Right lobe of liver (tissue), 4 donors: ENCODE results near the gene PIK3CB.

Experiments used
- POLR2A ChIP-seq: fragments of 450-650 bp; IDR thresholded peaks from one replicate; pipeline ENCODE4 v1.6.1; 2017; ENCODE audit warnings: antibody characterized with exemption, mild to moderate bottlenecking
- TF ChIP-seq, protein P1 (sequence below), 4 donors: fragments of 200-600 bp in 3 of 4; fragments of 450-650 bp in 1 of 4; IDR thresholded peaks; one replicate each; pipeline versions ENCODE4 v1.5.1 to v1.8.0; 2016 to 2022; ENCODE audit warnings: antibody characterized with exemption in 4 of 4, mild to moderate bottlenecking in 2 of 4
- donor health status: DM: no; HTN: no; CAD: no.
- donor health status: DM: no; HTN: no; CAD: no.
- donor health status: DM: no; HTN: yes; CAD: no.

DNA sequence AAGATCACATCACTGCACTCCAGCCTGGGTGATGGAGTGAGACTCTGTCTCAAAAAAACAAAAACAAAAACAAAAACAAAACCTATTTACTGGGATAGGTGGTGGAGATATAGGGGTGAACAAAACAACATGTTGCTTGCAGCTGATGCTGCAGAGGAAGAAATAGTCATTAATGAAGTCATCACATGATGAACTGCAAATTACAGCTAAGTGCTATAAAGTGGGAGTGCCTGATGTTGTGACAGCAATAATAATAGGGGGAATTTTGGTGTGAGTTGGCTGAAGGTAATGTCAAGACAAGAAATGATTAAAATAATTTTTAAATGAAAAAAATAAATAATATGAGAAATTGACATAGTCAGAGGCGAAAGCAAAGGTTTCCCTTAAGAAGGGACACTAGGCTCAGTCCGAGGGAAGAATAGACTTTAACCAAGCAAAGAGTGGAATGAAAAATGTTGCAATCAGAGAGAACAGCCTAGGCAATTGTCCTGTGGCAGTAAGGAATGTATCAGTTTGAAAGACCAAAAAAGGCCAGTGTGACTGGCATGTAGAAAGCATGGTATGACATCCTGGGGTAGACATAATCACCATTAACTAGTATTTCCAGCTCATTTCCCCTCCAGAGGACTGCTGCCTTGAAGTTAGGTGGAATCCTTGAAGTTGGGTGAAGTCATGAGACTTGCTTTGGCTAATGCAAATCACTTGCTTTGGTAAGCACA, 14.7 kb upstream of the PIK3CB start:
- TF ChIP-seq, protein P1, sequence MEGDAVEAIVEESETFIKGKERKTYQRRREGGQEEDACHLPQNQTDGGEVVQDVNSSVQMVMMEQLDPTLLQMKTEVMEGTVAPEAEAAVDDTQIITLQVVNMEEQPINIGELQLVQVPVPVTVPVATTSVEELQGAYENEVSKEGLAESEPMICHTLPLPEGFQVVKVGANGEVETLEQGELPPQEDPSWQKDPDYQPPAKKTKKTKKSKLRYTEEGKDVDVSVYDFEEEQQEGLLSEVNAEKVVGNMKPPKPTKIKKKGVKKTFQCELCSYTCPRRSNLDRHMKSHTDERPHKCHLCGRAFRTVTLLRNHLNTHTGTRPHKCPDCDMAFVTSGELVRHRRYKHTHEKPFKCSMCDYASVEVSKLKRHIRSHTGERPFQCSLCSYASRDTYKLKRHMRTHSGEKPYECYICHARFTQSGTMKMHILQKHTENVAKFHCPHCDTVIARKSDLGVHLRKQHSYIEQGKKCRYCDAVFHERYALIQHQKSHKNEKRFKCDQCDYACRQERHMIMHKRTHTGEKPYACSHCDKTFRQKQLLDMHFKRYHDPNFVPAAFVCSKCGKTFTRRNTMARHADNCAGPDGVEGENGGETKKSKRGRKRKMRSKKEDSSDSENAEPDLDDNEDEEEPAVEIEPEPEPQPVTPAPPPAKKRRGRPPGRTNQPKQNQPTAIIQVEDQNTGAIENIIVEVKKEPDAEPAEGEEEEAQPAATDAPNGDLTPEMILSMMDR (IDR thresholded peaks at IDR 0.05), result no peak
- no peak for TF ChIP-seq POLR2A
